HG03457 (cell line): ENCODE measurements around the gene DIRAS2.
"Not testable (repeated sequence)": the region's sequence is repeated elsewhere in the genome, so short reads cannot be mapped to it uniquely, and the experiment has no call there.

ENCODE experiments used
- ATAC-seq: cut with Tn5 transposase; IDR thresholded peaks from one replicate; pipeline ENCODE4 v1.9.1; 2021; ENCODE audit warnings: moderate number of reproducible peaks; ENCODE audit not compliant: unreplicated experiment

The DIRAS2 gene, protein sequence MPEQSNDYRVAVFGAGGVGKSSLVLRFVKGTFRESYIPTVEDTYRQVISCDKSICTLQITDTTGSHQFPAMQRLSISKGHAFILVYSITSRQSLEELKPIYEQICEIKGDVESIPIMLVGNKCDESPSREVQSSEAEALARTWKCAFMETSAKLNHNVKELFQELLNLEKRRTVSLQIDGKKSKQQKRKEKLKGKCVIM

GRCh38 chr9:90642570-90643539, at the start of gene DIRAS2:
Gene DIRAS2 (minus strand): TSS chr9:90642824. CDS start chr9:90613827, 28,997 bp downstream.
- no peak for ATAC-seq

DNA sequence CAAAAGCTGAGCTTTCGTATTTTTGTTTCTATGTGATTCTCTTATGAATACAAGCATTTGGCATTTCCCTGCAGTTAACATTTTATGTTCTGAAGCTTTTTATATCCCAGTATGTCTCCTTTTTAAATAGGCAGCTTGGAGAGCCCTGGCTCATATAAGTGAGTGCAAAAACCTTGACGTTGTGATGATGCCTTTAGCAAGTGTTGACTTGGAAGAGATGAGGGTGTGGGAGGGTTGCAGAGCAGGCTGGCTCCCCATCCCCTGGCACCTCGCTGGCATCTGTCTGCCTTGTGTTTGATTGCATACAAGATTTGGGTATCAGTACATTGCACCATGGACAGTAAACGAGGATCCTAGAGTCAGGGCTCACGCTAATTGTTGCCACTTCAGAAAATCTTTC, 42.1 kb upstream of the DIRAS2 start:
- no peak for ATAC-seq

DNA sequence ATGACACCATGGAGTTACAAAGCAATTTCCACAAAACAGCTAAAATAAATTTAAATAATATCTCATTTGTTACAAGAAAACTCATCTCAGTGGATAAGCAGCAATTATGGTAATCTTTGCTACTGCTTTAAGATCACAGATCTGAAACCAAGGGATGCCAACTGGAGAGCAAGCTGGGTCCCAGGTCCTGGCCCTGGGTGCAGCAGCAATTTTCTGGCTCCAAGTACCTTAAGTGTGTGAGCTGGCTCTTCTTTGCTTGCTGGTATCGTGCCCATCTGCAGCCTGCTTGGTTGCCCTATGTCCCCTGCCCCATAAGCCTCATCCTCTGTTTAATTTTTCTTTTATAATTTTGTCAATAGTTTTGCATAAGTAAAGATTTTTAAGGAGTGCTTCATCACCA, 41.5 kb upstream of the DIRAS2 start:
- no peak for ATAC-seq

DNA sequence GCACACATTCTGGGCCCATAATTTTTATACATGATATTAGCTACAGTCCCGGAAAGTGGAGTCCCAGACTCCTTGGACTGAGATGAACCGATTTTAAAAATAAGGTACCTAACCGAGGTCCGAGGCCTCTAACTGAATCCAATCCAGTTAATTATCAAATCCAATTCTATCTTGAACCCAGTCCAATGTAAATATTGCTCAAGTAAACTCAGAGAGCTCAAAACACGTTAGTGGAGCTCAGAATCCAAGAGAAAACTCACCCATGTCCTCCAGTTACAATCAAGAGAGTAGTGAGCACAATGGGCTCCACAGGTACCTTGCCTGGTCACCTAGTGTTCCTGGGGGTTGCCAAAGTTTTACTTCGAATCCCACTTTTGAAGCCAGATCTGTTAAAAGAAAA, 37.9 kb upstream of the DIRAS2 start:
- no peak for ATAC-seq

- ATAC-seq, result no peak
Measured at GRCh38 chr9:90665072-90665471, 22.4 kb upstream of the DIRAS2 start.

DNA sequence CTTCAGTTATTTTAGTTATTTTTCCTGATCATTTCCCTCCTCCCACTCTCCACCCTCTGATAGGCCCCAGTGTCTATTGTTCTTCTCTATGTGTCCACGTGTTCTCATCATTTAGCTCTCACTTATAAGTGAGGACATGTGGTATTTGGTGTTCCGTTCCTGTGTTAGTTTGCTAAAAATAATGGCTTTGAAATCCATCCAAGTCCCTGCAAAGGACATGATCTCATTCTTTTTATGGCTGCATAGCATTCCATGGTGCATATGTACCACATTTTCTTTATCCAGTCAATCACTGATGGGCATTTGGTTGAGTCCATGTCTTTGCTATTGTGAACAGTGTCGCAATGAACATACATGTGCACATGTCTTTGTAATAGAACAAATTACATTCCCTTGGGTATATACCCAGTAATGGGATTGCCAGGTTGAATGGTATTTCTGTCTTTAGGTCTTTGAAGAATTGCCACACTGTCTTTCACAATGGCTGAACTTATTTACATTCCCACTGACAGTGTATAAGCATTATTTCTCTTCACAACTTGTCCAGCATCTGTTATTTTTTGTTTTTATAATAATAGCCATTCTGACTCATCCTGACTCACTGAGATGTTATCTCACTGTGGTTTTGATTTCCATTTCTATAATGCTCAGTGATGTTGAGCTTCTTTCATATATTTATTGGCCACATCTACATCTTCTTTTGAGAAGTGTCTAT, 17.2 kb upstream of the DIRAS2 start:
- ATAC-seq, result no peak

DNA sequence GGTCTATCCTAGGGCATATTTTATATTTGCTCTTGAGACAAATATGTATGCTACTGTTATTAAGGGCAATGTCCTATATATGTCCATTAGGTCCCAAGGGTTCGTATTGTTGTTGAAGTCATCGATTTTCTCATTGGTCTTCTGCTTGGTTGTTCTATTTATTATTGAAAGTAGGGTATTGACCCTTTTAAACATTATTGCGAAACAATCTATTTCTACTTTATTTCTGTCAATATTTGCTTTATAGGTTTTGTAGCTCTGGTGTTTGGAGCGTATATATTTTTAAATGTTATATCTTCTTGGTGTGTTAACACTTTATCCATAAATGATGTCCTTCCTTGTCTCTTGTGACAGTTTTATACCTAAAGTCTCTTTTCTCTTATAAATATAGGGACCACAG, 16.2 kb upstream of the DIRAS2 start:
- ATAC-seq, result no peak

DNA sequence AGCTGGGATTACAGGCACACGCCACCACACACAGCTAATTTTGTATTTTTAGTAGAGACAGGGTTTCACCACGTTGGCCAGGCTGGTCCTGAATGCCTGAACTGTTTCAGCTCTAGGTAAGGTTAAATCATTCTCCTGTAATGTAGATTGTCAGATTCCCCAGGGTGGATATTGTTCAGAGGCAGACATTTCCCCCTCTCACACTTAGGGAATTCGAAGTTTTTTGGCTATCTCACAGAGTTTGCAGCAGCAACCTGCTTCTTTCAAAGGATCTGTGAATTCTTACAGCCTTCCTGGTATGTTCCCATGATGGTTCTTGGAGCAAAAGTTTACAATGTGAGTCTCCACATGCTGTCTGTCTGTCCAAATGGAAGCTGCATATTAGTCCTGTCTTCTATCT, 15.6 kb upstream of the DIRAS2 start:
- ATAC-seq, result no peak

DNA sequence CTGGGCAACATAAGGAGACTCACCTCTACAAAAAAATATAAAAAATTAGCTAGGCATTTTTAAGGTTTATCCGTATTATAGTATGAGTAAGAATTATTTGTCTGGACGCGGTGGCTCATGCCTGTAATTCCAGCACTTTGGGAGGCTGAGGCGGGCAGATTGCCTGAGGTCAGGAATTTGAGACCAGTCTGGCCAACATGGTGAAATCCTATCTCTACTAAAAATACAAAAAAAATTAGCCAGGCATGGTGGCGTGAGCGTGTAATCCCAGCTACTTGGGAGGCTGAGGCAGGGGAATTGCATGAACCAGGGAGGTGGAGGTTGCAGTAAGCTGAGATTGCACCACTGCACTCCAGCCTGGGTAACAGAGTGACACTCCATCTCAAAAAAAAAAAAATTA, 14.3 kb upstream of the DIRAS2 start:
- ATAC-seq, result not testable (repeated sequence)

DNA sequence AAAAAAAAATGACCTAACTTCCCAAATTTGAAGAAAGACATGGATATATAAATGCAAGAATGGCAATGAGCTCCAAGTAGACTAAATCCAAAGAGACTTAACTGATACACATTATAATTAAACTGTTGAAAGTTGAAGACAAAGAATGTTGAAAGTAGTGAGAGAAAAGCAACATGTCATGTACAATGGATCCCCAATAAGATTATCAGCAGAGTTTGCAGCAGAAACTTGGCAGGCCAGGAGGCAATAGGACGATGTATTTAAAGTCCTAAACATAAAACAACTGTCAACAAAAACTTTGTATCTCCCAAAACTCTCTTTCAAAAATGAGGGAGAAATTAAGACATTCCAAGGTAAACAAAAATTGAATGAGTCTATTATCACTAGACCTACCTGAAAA, 8.6 kb upstream of the DIRAS2 start:
- no peak for ATAC-seq

DNA sequence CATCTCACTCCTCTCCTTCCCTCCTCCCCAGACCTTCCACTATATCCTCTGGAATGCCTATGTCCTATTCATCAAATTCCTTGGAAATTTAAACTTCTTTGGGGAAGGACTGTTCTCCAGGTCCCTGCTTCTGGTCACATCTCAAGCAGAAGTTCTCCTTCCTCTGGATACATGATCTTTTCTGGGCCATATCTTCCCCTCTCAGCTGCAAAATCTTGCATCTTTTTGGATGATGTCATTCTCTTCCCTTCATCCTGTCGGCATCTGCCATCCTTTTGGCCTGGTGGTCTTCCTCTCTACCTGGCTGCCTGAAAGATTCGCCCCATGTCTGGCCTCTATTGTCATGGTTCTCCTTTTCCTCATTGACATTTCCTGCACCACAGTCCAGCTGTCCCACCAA, 5.2 kb upstream of the DIRAS2 start:
- ATAC-seq, result no peak

GRCh38 chr9:90645721-90646120, 3.1 kb upstream of the DIRAS2 start:
- no peak for ATAC-seq

DNA sequence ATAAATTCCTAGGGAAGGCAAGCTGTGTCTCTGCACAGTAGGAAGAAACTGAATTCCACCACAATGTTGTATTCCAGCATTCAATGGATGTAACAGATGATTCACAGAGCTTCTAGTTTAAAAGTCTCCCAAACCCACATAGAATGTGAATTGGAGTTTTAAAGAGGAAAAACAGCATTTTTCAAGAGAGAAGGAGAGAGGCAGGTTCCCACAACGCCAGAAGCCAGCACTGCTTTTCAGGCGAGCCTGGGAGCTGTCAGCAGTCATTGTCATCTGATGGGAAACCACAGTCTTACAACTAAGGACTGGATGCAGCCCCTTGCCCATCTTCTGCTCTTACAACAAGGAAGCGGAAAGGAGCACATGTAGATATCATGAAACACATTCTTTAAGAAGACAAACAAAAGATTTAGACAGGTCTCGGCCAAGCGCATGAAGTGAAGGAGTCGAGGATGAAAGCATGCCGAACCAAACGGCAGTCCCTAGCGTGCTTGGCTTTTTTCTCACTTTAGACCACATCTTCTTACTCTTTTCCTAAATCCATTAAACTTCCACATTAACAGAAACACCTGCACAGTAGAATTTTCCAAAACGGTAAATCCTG, 638 bp downstream of the DIRAS2 start:
- no peak for ATAC-seq

DNA sequence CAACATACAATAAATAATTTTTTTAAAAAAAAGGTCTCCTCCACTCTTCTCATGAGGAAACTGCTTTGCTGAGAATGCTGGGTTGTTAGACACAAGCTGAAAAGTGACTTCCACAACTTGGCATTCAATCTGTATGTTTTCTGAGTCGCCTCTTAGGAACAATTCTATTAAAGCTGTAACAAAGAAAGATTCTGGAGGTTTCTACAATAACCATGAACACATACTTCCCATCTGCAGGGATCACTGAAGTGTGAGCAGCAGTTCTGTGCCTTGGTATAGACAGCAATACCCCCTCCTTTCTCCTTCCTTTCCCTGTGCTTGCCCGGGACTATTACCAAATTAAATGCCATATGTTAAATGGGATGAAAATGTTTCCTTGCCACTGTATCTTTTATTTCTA, 1.5 kb downstream of the DIRAS2 start:
- ATAC-seq, result no peak

GRCh38 chr9:90640361-90640760, 2.3 kb downstream of the DIRAS2 start:
- no peak for ATAC-seq

DNA sequence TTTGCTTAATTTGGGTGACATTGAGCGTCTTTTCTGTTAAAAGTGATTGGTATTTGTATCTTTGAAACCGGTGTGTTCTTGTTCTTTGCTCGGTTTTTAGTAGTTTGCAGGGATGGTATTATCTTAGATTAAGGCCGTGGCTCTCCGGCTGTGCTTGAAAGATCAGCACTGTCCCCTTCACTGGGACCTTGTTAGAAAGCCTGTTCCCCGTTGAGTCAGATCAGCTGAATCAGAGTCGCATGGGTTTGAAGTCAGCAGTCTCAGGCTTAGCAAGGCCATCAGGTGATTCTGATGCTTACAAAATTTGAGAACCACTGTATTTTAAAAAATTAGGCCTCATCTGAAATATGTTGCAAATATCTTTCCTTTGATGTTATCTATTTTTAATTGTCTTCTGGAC, 5.0 kb downstream of the DIRAS2 start:
- ATAC-seq, result no peak

- ATAC-seq, result no peak
Measured at GRCh38 chr9:90632647-90633207, 9.9 kb downstream of the DIRAS2 start.

- ATAC-seq, result no peak
Measured at GRCh38 chr9:90631964-90632363, 10.7 kb downstream of the DIRAS2 start.

- no peak for ATAC-seq
Measured at GRCh38 chr9:90629991-90630390, 12.6 kb downstream of the DIRAS2 start.

DNA sequence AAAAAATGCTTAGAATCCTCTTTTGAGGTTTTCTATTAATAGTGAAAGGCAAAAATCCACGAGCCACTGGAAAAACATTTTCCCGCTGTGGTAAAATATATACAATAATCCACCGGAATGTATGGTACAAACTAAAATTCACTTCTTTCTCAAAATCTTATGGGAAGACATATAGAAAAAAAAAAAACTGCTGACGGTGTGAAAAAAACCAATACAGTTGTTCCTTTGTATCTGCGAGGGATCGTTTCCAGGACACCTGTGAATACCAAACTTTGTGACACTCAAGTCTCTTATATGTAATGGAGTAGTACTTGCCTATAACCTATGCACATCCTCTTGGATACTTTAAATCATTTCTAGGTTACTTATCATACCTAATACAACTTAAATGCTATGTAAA, 13.3 kb downstream of the DIRAS2 start:
- no peak for ATAC-seq

DNA sequence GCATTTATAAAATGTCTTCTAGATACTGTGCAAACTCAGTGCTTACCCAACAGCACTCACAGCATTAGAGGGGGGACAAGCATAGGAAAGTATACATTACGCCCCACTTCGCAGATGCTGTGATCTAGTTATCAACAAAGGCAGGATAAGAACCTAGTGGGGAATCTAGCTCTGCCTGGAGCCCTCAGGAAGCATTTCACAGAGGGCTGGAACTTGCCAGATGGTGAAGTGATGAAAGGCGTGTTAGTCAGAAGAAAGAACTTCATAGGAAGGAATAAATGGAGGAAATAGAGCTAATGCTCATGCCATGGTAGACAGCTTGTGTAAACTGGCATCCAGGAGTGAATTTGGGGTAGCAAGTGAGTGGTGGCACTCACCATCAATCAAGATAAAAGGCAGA, 25.8 kb downstream of the DIRAS2 start:
- no peak for ATAC-seq
